ENCODE data around the gene DNPEP.
A peak's percentile ranks its signal among the peaks of the same experiment; 100 is the strongest.

Gene DNPEP

DNA sequence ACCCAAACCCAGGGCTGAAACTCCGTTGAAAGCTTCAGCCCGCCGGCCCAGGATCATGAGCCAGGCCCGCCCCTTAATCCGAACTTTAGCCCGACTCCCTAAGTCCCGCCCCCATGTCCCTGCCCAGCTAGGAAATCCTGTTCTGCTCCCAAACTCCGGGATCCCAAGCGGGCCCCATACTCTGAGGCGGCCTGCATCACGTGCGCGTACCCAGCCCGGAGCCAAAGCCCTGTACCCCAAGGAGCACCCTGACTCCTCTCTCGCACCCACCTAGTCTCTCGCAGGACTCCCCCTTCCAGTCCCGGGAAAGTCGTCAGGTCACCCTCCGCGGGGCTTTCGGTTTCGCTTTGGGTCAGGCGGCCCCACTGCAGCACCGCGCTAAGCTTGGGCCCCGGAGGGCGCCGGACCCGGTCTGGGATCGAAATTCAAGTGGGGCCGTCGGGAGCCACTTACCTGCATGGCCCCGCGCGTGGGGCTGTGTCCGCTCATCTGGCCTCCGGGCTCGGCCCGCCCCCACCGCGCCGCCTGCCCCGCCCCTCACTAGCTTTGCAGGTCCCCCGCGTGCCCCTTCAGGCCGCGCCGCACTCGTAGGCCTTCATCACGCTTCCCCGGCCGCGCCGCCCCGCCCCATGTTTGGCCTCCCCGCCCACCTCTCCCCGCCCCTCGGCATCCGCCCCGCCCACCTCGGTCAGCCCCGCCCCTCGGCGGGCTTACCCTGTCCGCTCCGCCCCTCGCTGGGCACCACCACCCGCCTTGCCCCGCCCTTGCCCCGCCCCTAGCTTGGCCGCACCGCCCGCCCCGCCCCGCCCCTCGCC, at the start of gene DNPEP:
Gene DNPEP, minus strand, starts transcription at position 607 of the 815 bp plus-strand sequence. Its CDS starts 118 bp downstream, at position 489.
- DNase-seq: peak; percentile 91

DNA sequence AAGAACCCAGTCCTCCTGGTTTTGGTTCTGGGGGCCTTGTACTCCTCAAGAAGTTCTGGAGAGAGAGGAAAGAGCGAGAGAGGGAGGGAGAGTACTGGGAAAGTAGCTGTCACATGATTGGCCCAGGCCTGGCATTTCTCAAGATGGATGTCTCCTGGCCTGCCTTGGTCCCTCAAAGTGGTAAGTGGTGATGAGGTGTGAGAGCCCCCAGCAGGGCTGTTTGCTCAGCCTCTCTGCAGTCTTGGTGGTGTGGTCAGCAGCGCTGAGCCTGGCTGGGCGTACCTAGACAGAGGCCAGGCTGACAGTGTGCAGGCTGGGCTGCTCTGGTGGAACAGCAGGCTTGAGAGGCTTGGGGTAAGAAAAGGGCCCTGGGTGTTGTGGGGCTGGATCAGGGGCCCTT, 49.4 kb upstream of the DNPEP start:
- DNase-seq: no peak

DNA sequence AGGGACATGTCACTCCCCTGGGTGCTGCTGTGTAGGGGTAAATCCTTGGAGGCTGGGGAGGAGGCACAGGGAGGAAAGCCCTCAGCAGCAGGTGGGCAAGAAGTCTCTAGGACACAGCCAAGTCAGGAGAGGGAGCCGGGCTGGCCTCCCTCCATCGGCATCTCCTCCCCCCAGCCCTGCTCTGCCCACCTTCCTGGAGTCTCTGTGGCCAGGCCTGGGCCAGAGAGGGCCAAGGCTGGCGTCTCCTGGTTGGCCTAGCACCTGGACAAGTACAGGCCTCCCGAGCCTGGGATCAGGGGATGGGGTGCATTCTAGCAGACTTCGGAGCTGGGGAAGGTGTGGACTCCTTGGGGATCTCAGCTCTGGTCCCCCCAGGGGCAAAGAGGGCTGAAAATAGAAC, 48.8 kb upstream of the DNPEP start:
- DNase-seq: no peak

DNA sequence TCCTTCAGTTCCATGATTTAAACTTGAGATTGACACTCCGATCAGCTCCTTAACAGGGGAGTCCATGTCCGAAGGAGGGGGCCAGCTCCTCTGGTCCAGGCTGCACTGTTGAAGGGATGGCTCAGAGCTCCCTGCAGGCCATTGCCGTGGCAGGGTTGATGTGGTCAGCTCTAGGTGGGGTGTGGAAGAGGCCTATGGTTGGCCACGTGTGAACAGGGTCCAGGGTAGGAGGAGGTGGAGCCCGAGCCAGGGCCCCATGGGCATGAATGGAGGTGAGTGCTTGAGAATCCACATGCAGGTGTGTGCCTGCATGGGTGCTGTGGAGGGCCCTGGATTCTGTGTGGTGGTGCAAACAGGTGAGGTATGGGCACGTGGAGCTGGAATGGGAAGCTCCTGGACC, 48.0 kb upstream of the DNPEP start:
- no peak for DNase-seq

DNA sequence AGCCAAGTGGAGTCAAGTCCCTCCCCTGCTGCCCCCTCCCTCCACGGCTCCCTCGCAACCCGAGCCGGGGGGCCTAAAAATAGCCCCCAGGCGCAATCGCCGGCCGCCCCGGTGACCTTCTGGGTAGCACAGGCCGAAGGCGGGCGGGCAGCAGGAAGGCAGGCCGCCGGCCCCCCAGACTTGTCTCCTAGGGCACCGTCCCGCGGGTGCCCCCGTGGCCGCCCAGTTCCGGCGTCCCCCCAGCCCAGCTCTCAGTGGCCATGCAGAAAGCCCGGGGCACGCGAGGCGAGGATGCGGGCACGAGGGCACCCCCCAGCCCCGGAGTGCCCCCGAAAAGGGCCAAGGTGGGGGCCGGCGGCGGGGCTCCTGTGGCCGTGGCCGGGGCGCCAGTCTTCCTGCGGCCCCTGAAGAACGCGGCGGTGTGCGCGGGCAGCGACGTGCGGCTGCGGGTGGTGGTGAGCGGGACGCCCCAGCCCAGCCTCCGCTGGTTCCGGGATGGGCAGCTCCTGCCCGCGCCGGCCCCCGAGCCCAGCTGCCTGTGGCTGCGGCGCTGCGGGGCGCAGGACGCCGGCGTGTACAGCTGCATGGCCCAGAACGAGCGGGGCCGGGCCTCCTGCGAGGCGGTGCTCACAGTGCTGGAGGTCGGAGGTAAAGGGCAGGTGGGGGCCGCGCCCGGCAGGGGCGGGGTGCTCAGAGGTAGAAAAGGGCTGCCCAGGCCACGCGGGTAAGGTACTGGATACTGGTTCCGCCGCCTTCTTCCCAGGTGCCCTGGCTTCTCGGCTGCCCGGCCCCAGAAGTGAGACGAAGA, 47.2 kb upstream of the DNPEP start, which contains the start of gene SPEG:
Gene SPEG, plus strand, starts transcription at position 126 of the 808 bp plus-strand sequence. Its CDS starts 135 bp downstream, at position 261.
- DNase-seq: no peak

DNA sequence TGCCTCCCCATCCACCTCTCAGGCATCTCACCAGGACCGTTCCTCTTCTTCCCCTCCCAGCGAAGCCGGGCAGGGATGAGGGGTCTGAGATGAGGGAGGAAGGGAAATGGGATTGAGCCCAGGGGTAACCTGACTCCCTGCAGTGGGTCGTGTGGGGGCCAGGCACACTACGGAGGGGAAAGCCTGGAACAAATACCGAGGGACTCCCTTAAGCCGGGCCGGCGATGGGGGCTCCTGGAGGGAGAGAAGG, 46.7 kb upstream of the DNPEP start:
- DNase-seq: no peak

DNA sequence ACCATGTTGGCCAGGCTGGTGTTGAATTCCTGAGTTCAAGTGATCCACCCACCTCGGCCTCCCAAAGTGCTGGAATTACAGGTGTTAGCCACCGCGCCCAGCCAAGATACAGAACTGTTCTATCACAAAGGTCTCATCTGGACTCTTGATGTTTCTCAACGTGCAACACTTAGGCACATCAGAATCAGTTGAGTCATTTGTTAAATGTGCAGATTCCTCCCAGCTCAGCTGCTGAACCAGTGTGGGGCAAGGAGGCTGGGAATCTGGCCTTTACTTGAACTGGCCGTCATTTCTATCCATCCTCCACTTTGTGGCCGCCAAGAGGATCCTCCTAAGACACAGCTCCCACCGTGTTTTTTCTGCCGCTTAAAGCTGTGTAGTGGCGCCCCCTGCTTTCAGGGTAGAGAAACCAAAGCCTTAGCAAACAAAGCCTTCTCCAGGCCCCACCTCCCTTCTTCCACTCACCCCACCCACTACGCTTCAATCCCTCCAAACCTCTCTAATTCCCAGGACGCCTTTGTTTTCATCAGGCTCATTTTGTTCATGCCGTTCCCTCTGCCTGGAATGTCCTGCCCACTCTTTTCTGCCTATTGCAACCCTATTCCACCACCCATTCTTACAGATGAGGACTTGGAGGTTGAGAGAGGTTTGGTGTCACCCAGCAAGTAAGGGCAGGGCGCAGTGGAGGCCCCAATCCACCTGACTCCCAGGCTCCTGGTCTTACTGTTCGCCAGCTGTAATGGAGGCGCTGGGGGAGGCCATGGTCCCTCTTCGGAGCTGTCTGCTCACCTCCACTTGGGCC, 46.2 kb upstream of the DNPEP start:
- DNase-seq: peak; percentile 11

DNA sequence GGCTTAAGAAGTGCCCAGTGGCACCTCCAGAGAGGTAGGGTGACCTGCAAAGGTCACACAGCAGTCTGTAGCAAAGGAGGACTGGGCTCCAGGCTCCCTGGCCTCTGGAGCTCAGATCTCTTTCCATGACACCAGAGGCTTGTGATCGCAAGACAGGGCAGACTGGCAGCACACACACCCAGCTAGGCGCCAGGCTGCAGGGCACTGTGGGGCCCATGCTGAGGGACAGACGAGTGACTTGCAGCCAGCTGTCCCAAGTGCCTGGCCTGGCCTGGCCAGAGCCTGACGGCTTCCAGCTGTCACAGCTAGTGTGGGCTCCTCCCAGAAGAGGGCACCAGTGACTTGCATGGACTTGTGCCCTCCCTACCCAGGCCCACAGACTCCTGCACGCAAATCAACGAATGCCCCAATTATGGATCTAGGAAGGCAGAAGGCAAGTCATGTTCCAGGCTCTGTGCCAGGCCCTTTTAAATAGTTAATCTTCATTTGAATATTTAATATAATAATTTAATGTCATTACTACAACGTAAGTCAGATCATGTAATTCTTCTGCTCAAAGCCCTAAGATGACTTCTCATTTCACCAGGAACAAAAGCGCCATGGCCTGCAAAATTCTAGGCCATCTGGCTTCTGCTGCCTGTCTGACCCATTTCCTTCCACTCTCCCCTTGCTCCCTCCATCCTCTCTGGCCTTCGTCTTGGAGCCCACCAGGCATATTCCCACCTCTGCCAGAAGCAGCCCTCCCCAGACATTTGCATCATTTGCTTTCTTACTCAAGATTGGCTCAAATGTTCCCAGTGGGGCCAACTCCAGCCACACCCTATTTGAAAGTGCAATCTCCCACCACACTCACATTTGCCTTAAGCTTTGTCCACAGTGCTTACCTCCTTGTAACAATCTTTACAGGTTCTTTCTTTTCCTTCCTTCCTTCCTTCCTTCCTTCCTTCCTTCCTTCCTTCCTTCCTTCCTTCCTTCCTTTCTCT, 43.2 kb upstream of the DNPEP start:
- no peak for DNase-seq

DNA sequence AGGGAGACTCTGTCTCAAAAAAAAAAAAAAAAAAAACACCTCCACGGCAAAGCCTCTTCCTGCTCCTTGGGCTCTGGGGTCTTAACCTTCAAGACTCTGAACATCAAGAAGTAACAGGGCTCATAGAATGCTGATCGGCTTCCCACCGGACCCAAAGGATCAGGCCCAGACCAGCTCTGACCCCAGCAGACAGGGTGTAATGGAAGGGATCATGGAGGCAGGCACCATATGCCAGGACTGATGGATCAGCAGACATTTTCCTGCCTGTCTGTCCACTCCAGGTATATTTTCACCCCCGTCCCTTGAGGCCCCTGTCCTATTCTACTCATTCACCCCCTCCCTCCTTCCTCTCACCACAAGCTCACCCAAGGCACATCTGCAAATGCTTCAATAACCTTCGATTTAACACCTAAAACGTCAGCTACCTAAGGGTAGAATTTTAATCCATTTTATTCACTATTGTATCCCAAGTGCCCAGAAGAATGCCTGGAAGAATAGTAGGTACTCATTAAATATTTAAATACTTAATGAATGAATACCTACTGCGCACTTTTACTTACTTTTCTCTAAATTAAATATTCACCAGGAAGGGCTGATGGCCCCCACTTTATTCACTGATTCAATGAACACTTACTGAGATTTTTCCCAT, 42.4 kb upstream of the DNPEP start:
- DNase-seq: no peak

DNA sequence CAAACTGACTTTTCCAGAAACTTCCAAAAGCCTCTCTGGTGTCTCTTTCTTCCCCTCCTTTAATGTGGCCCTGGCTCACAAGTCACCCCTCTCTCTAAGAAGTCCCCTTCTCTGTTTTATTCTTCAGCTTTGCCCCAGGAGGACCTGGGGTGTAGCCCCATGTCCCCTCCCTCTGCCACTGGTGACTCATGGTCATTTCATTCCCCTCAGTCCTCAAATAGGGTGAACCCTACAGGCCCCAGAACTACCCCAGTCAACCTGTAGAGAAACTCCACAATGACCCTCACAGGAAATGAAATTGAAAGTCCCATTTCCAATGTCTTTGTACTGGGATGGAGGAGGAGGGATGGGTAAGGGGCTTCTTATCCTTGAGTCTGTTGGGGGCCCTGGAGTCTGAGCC, 40.8 kb upstream of the DNPEP start:
- no peak for DNase-seq

DNA sequence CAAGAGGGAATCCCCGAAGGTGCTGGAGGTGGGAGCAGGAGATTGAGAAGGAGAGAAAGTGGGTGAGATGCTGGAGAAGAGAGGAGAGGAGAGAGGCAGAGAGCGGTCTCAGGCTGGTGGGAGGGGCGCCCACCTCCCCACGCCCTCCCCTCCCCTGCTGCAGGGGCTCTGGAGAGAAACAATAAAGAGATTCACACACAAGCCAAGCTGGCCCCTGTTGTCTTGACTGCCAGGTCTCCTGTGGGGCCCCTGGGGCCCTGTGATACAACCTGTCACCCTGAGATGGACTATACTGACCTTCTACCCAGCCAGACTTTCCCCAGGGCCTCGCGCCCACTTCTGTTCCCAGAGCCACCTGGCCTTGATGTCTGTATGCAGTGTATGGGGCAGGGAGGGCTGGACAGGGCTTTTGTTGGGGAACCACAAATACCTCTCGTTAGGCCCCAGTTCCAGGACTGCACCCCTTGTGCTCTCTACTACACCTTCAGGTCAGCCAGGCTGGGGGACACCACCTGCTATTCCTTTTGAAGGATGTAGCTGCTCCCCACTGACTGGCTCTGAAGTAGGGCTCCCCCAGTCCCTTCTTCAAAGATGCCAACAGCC, 38.9 kb upstream of the DNPEP start:
- DNase-seq: no peak

DNA sequence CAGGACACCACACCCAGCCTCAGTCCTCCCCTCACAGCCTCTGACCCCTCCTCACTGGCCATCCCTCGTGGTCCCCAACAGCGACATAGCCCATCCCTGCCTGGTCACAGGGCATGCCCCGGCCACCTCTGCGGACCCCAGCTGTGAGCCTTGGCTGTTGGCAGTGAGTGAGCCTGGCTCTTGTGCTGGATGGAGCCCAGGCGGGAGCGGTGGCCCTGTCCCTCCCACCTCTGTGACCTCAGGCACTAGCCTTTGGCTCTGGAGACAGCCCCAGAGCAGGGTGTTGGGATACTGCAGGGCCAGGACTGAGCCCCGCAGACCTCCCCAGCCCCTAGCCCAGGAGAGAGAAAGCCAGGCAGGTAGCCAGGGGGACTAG, 38.3 kb upstream of the DNPEP start:
- DNase-seq: no peak

DNA sequence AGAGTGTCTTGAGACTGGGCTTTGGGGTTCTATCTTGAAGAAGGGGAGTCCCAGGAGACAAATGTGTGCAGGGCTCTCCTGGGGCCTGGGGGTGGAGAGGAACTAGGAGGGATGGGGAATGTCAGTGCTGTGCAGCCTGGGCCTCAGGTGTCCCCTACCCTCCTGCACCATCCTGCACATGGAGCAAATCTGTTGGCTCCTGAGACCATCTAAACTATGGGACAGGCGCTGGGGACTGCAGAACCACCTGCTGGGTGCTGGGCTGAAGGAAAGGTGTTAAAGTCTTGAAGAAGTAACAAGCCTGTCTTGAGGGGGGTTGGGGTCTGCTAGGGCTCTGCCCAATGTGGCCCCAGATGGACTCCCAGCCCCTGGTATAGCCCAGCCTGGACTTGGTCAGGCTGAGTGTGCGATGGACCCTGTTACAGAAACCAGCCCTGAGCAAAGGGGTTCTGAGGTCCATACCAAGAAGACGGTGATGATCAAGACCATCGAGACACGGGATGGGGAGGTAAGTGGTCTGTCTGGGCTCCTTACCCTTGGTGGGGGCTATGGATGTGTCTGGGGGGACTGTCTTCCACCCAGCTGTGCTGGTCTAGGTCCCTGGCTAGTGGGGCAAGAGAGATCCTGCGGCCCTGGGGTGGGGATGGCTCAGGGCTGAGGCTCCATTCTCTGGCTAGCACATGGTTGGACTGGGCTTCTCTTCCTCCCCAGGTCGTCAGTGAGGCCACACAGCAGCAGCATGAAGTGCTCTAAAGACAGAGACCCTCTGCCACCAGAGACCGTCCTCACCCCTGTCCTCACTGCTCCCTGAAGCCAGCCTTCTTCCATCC, 37.7 kb upstream of the DNPEP start:
- DNase-seq: no peak

DNA sequence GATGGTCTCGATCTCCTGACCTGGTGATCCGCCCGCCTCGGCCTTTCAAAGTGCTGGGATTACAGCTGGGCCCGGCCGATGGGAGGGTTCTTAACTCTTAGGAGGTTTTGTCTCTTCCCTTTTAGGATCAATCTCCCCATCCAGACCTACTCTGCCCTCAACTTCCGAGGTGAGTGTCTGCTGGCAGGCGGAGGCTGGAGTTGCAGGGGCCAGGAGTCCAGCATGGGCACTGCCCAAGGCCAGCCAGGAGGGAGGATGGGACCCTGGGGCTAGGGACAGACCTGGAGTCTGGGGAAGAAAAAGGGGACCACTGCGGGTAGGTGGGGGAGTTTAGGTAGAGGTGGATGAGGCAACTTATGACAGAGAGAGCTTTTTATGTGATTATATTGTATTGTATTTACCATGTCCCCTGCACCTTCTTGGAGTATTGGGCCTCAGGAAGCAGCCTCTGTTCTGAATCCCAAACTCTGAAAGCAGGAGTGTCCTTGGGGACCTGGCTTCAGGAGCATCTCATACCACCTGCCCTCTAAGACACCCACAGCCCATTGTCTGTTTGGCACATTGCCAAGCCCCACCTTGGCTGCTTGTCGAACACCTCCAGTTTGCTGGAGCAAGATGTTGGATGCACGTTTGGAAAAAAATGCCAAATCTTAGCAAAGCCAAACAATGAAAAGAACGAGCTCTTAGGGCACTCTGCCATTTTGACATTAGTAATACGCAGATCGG, 36.1 kb upstream of the DNPEP start:
- no peak for DNase-seq

DNA sequence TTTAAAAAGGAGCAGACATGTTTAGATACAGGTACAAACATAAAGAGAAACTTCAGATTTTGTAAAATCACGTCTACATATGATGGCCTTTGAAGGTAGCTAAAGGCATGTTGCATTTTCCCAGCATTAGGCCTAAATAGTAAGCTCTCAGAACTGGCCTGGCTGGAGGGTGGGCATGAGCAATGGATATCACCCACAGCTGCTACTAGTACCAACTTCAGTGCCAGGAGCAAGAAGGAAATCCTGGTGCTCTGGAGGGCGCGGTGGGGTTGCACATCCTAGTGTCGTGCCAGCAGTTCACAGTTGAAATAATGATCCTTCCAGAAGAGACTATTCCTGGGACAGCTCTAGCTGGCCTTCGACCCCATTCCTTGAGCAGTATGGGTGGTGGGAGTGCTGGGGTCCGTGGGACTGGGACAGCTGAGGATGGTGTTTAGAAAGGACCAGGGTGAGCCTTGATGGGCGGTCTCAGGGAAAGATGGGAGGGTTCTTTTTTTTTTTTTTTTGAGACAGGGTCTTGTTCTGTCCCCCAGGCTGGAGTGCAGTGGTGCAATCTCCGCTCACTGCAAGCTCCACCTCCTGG, 35.3 kb upstream of the DNPEP start:
- DNase-seq: no peak

DNA sequence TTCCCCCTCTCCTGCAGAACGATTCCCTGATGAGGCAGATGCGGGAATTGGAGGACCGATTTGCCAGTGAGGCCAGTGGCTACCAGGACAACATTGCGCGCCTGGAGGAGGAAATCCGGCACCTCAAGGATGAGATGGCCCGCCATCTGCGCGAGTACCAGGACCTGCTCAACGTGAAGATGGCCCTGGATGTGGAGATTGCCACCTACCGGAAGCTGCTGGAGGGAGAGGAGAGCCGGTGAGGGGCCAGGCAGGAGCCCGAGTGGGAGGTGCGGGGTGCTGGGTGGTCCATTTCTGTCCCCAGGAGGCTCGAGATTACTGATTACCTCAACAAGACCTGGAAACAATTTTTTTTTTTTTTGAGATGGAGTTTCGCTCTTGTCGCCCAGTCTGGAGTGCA, 33.6 kb upstream of the DNPEP start:
- DNase-seq: no peak

DNA sequence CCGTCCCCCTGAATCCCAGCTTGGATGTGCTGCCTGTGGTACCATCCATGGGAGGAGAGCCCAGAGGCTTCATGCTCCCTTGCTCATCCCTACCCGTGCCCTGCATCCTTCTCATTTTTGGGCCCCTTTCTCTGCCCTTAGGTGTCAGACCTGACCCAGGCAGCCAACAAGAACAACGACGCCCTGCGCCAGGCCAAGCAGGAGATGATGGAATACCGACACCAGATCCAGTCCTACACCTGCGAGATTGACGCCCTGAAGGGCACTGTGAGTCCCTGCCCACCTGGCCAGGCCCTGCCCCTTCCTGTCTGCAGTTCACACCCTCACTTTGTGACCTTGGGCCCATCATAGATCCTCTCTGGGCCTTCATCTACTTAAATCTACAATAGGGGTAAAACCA, 33.0 kb upstream of the DNPEP start:
- DNase-seq: no peak

DNA sequence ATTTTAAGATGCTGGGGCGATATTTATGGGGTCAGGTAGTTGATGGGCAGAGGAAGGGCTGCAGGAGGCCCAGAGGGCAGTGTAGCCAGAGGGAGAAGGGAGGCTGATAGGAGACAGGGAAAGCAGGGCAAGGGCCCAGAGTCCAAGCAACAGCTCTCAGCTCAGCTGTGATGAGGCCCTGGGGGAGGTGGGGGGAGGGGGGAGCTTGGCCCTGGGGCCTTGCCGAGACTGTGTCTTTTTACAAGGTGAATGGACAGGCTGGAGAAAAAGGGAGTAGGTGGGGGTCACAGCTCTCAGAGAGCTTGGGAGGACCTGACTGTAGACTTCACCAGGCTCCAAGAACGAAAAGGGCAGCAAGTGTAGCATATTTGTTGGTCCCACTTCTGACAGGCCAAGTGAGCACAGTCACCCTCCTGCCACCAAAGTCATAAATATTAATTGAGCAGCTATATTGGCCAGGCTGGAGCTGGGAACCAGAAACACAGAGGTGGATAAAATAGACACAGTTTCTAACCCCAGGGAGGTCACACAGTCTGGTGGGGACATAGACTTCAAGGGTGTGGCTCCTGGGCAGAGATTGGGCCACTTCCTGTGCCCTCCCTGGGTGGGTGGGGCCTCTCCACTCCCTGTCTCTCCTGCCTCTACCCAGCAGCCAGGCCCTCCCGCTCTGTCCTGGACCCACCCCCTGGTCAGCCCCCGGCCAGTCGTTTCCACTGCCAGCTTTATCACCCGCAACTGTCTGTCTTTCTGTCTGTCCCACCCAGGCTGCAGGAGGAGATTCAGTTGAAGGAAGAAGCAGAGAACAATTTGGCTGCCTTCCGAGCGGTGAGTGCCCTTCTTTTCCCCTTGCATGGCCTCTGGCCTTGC, 31.9 kb upstream of the DNPEP start:
- DNase-seq: no peak

DNA sequence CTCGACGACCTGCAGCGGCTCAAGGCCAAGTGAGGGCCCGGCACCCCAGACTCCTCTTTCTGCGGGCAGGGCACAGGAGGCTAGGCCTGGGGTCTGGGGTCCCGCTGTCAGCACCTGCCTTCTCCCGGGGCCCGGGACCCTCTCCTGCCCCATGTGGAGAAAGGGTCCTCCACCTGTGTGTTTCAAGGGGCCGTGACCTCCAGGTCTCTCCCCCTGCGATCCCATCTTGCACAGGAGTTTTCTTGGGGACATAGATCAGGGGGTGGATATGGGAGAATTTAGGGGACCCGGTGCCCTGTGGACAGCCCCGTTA, 31.3 kb upstream of the DNPEP start:
- no peak for DNase-seq
